Uterus (tissue), 4 donors: ENCODE measurements around the gene ZNF326. TPM values are rescaled to one million over a fixed set of nuclear protein-coding genes. Genes with fewer than 3 reads are reported as not detected.
"Not testable (repeated sequence)": the region's sequence is repeated elsewhere in the genome, so short reads cannot be mapped to it uniquely, and the experiment has no call there.

Experiments
- DNase-seq, 2 donors: peaks; one replicate each; pipeline ENCODE4 v3.0.0-alpha.2; 2019 to 2020
- H3K27ac ChIP-seq, 2 donors: fragments of 200-600 bp; sonication (generic); 1 replicate in 1 of 2; 2 replicates in 1 of 2; pipeline ENCODE4 v1.5.1; 2016 to 2018
- H3K27me3 ChIP-seq, 2 donors: fragments of 200-600 bp; sonication (generic); one replicate each; pipeline ENCODE4 v1.5.1; 2018 to 2019; ENCODE audit warnings: control low read depth in 1 of 2
- H3K36me3 ChIP-seq, 2 donors: fragments of 200-600 bp; sonication (generic); one replicate each; pipeline ENCODE4 v1.5.1; 2019; ENCODE audit warnings: control low read depth in 1 of 2
- H3K4me1 ChIP-seq, 2 donors: fragments of 200-600 bp; sonication (generic); one replicate each; pipeline ENCODE4 v1.5.1; 2018 to 2019; ENCODE audit warnings: control low read depth in 1 of 2
- H3K4me3 ChIP-seq, 2 donors: fragments of 200-600 bp; sonication (generic); 1 replicate in 1 of 2; 2 replicates in 1 of 2; pipeline ENCODE4 v1.5.1; 2018 to 2019; ENCODE audit warnings: mild to moderate bottlenecking in 1 of 2
- H3K9me3 ChIP-seq, 2 donors: fragments of 200-600 bp; sonication (generic); one replicate each; pipeline ENCODE4 v1.5.1; 2019; ENCODE audit warnings: control low read depth in 1 of 2
- CTCF ChIP-seq, 4 experiments: fragments of 200-600 bp in 2 of 4; fragments of 450-650 bp in 2 of 4; sonication (generic) in 2 of 4; IDR thresholded peaks; one replicate each; pipeline ENCODE4 v1.5.1; 2016 to 2019; ENCODE audit warnings: antibody characterized with exemption in 4 of 4, mild to moderate bottlenecking in 2 of 4, moderate library complexity in 1 of 4
- POLR2A ChIP-seq, 2 donors: fragments of 450-650 bp; IDR thresholded peaks; one replicate each; pipeline ENCODE4 v1.6.1; 2016; ENCODE audit warnings: antibody characterized with exemption in 2 of 2, mild to moderate bottlenecking in 1 of 2, moderate library complexity in 1 of 2
- intact Hi-C: fragments of 100-400 bp; cut with DNase I; formaldehyde crosslinking; loops from one replicate; pipeline ENCODE4 v1.15.1; 2023; ENCODE audit warnings: low total_unique reads
- total RNA-seq, 4 donors: library from RNA; depleted of rRNA in 3 of 4; stranded (reverse); fragments of >200 nt in 3 of 4; gene quantifications; one replicate each; pipeline versions ENCODE4 v1.1.0 to v1.2.4, GENCODE V29; 2014 to 2023
- donor health status: DM: yes; HTN: yes; CAD: no.

ZNF326 gene
- total RNA-seq, 4 donors from 2014 or later = 6.7 to 43.3 (median 24.1) TPM

- DNase-seq = no peak
- intact Hi-C loops = no loop called here
- H3K4me3 ChIP-seq = no peak overlapping the region
- H3K27me3 ChIP-seq = no peaks in the 10 kb centered on the region
- no peak overlapping the region for H3K27ac ChIP-seq
- H3K9me3 ChIP-seq = no peaks in the 10 kb centered on the region
- TF ChIP-seq POLR2A (IDR thresholded peaks at IDR 0.05) (no peak), CTCF (IDR thresholded peaks at IDR 0.05) (peak in 2 of 4 experiments; percentile 9 to 21)
- no peaks in the 10 kb centered on the region for H3K4me1 ChIP-seq
- H3K36me3 ChIP-seq = no peaks in the 10 kb centered on the region
These were observed 51.1 kb downstream of the ZNF326 start for GRCh38 chr1:90045853-90046563.

GRCh38 chr1:90046635-90047034 is 51.7 kb downstream of the ZNF326 start:
- H3K27ac ChIP-seq = no peak overlapping the region
- TF ChIP-seq POLR2A (IDR thresholded peaks at IDR 0.05) (no peak), CTCF (IDR thresholded peaks at IDR 0.05) (no peak)
- intact Hi-C loops = no loop called here
- H3K9me3 ChIP-seq = no peaks in the 10 kb centered on the region
- no peaks in the 10 kb centered on the region for H3K36me3 ChIP-seq
- no peaks in the 10 kb centered on the region for H3K27me3 ChIP-seq
- DNase-seq = no peak
- no peak overlapping the region for H3K4me3 ChIP-seq
- no peaks in the 10 kb centered on the region for H3K4me1 ChIP-seq

GRCh38 chr1:90048043-90048442 is 53.1 kb downstream of the ZNF326 start:
- H3K4me3 ChIP-seq = no peak overlapping the region
- H3K27me3 ChIP-seq = no peaks in the 10 kb centered on the region
- no peak for DNase-seq
- TF ChIP-seq CTCF (IDR thresholded peaks at IDR 0.05) (no peak), POLR2A (IDR thresholded peaks at IDR 0.05) (no peak)
- no peaks in the 10 kb centered on the region for H3K36me3 ChIP-seq
- H3K9me3 ChIP-seq = no peaks in the 10 kb centered on the region
- H3K4me1 ChIP-seq = no peaks in the 10 kb centered on the region
- intact Hi-C loops = no loop called here
- no peak overlapping the region for H3K27ac ChIP-seq

- H3K27ac ChIP-seq, H3K9me3 ChIP-seq, intact Hi-C loops, H3K36me3 ChIP-seq, H3K27me3 ChIP-seq, H3K4me3 ChIP-seq, H3K4me1 ChIP-seq, DNase-seq: not testable (repeated sequence)
These were observed 68.1 kb downstream of the ZNF326 start for GRCh38 chr1:90062700-90063643.

GRCh38 chr1:90064109-90064508 is 69.2 kb downstream of the ZNF326 start:
- H3K36me3 ChIP-seq, H3K4me1 ChIP-seq, H3K27ac ChIP-seq, intact Hi-C loops, H3K9me3 ChIP-seq, H3K27me3 ChIP-seq, H3K4me3 ChIP-seq, DNase-seq: not testable (repeated sequence)
